ENCODE results near the gene KIAA0232. TPM values are rescaled to one million over a fixed set of nuclear protein-coding genes. Genes with fewer than 3 reads are reported as not detected.
A peak's percentile ranks its signal among the peaks of the same experiment; 100 is the strongest.
"Not testable (repeated sequence)": the region's sequence is repeated elsewhere in the genome, so short reads cannot be mapped to it uniquely, and the experiment has no call there.

Gene KIAA0232
- total RNA-seq, 1 donor, result 10.8 TPM

- DNase-seq (ENCODE audit: low read depth in 2 of 3, low spot score in 2 of 3), result no peak
These were observed 111.6 kb downstream of the KIAA0232 start for GRCh38 chr4:6894086-6894478.

GRCh38 chr4:6894528-6895498 lies 112.3 kb downstream of the KIAA0232 start:
- no peak for DNase-seq (ENCODE audit: low read depth in 2 of 3, low spot score in 2 of 3)

GRCh38 chr4:6896035-6896434 lies 113.5 kb downstream of the KIAA0232 start:
- no peak for DNase-seq (ENCODE audit: low read depth in 2 of 3, low spot score in 2 of 3)

- DNase-seq (ENCODE audit: low read depth in 2 of 3, low spot score in 2 of 3), result no peak
These were observed 116.2 kb downstream of the KIAA0232 start for GRCh38 chr4:6898763-6899162.

- no peak for DNase-seq (ENCODE audit: low read depth in 2 of 3, low spot score in 2 of 3)
These were observed 117.8 kb downstream of the KIAA0232 start for GRCh38 chr4:6900181-6900812.

GRCh38 chr4:6900956-6901355 lies 118.4 kb downstream of the KIAA0232 start:
- no peak for DNase-seq (ENCODE audit: low read depth in 2 of 3, low spot score in 2 of 3)

- no peak for DNase-seq (ENCODE audit: low read depth in 2 of 3, low spot score in 2 of 3)
These were observed 119.3 kb downstream of the KIAA0232 start for GRCh38 chr4:6901669-6902317.

- DNase-seq (ENCODE audit: low read depth in 2 of 3, low spot score in 2 of 3), result no peak
These were observed 120.0 kb downstream of the KIAA0232 start for GRCh38 chr4:6902318-6903042.

- no peak for DNase-seq (ENCODE audit: low read depth in 2 of 3, low spot score in 2 of 3)
These were observed 123.3 kb downstream of the KIAA0232 start for GRCh38 chr4:6905516-6906445.

GRCh38 chr4:6906486-6906885 lies 124.0 kb downstream of the KIAA0232 start:
- not testable (repeated sequence) for DNase-seq (ENCODE audit: low read depth in 2 of 3, low spot score in 2 of 3)

- no peak for DNase-seq (ENCODE audit: low read depth in 2 of 3, low spot score in 2 of 3)
These were observed 125.2 kb downstream of the KIAA0232 start for GRCh38 chr4:6907658-6908191.

GRCh38 chr4:6908432-6909112 lies 126.0 kb downstream of the KIAA0232 start:
- DNase-seq (ENCODE audit: low read depth in 2 of 3, low spot score in 2 of 3), result no peak

- peak; percentile 82 to 91 (median 88) for DNase-seq (ENCODE audit: low read depth in 2 of 3, low spot score in 2 of 3)
These were observed 126.8 kb downstream of the KIAA0232 start, which contains the start of gene TBC1D14 for GRCh38 chr4:6909113-6909969. Gene TBC1D14 (plus strand): TSS chr4:6909826. CDS start chr4:6923390, 13,564 bp downstream.

- peak in 2 of 3 donors; percentile 31 to 47 for DNase-seq (ENCODE audit: low read depth in 2 of 3, low spot score in 2 of 3)
These were observed 127.4 kb downstream of the KIAA0232 start for GRCh38 chr4:6909970-6910339.

GRCh38 chr4:6910340-6910959 lies 127.9 kb downstream of the KIAA0232 start:
- DNase-seq (ENCODE audit: low read depth in 2 of 3, low spot score in 2 of 3), result no peak

GRCh38 chr4:6910960-6911874 lies 128.7 kb downstream of the KIAA0232 start:
- DNase-seq (ENCODE audit: low read depth in 2 of 3, low spot score in 2 of 3), result no peak
